CD4-positive, alpha-beta T cell (primary cell): ENCODE results near the gene PCDHGA1. TPM values are rescaled to one million over a fixed set of nuclear protein-coding genes. Genes with fewer than 3 reads are reported as not detected.

Experiments used
- ATAC-seq: fragments of 200-7000 bp; cut with Tn5 transposase; one replicate; pipeline ENCODE4 v1.10.0; 2022; ENCODE audit warnings: mild to moderate bottlenecking; ENCODE audit not compliant: poor library complexity
- CTCF ChIA-PET: fragments of 350-600 bp; sonication (Branson Sonifier 250); formaldehyde crosslinking; loops from one replicate; lab custom pipeline; 2021; ENCODE audit warnings: antibody characterized with exemption, inconsistent platforms; lab: Charles Lee
- POLR2A ChIA-PET: fragments of 350-600 bp; sonication (Branson Sonifier 250); formaldehyde crosslinking; loops from one replicate; lab custom pipeline; 2021; ENCODE audit warnings: antibody characterized with exemption, inconsistent platforms; lab: Charles Lee
- DNase-seq, 14 experiments: peaks; one replicate each; pipeline ENCODE4 v3.0.0-alpha.2; 2013 to 2020; ENCODE audit warnings: mixed read lengths in 2 of 14
- H3K27ac ChIP-seq, 2 donors: one replicate each; pipeline versions ENCODE4 v1.5.1 to v1.7.0; 2013; ENCODE audit warnings: low read length in 2 of 2, low read depth in 1 of 2, mild to moderate bottlenecking in 1 of 2
- H3K27me3 ChIP-seq, 2 experiments: 1 replicate in 1 of 2; 2 replicates in 1 of 2; pipeline versions ENCODE4 v1.6.1 to v1.7.0; 2013; ENCODE audit warnings: low read length in 2 of 2, control low read depth in 1 of 2, mild to moderate bottlenecking in 1 of 2, moderate library complexity in 1 of 2; ENCODE audit not compliant: insufficient read depth in 2 of 2, control insufficient read depth in 1 of 2
- H3K36me3 ChIP-seq: one replicate; pipeline ENCODE4 v1.6.1; 2013; ENCODE audit warnings: low read length, control low read depth; ENCODE audit not compliant: insufficient read depth
- H3K4me1 ChIP-seq: one replicate; pipeline ENCODE4 v1.6.1; 2013; ENCODE audit warnings: low read length, control low read depth; ENCODE audit not compliant: insufficient read depth
- H3K4me3 ChIP-seq: one replicate; pipeline ENCODE4 v1.5.1; 2013; ENCODE audit warnings: mild to moderate bottlenecking, low read length, moderate library complexity
- H3K9me3 ChIP-seq, 2 experiments: 1 replicate in 1 of 2; 2 replicates in 1 of 2; pipeline versions ENCODE4 v1.6.1 to v1.7.0; 2013; ENCODE audit warnings: low read length in 2 of 2, mild to moderate bottlenecking in 2 of 2, control low read depth in 1 of 2, moderate library complexity in 1 of 2; ENCODE audit not compliant: control insufficient read depth in 1 of 2, insufficient read depth in 1 of 2
- H3K27ac Mint-ChIP-seq: one replicate; pipeline ENCODE4 v1.8.0; 2020; ENCODE audit warnings: mixed read lengths
- H3K27me3 Mint-ChIP-seq: one replicate; pipeline ENCODE4 v1.8.0; 2021; ENCODE audit warnings: mixed read lengths
- H3K36me3 Mint-ChIP-seq: one replicate; pipeline ENCODE4 v1.8.0; 2021; ENCODE audit warnings: low read depth, mixed read lengths
- H3K4me1 Mint-ChIP-seq: one replicate; pipeline ENCODE4 v1.8.0; 2021; ENCODE audit warnings: low read depth, mixed read lengths
- H3K4me3 Mint-ChIP-seq: one replicate; pipeline ENCODE4 v1.8.0; 2020; ENCODE audit warnings: mild to moderate bottlenecking, mixed read lengths
- H3K9me3 Mint-ChIP-seq: one replicate; pipeline ENCODE4 v1.8.0; 2020; ENCODE audit warnings: mixed read lengths
- CTCF ChIP-seq: fragments of 200-600 bp; IDR thresholded peaks from one replicate; pipeline ENCODE4 v1.8.0; 2022; ENCODE audit warnings: antibody characterized with exemption, mild to moderate bottlenecking
- intact Hi-C, 2 experiments: fragments of 100-400 bp; cut with DNase I in 1 of 2; cut with micrococcal nuclease in 1 of 2; formaldehyde crosslinking; loops; one replicate each; pipeline versions ENCODE4 v1.15.1 to v1.9.0; 2023 to 2025; cut with DNase I, micrococcal nuclease
- total RNA-seq, 174 experiments: library from RNA in 2 of 174; stranded (reverse) in 2 of 174; gene quantifications; one replicate each; pipeline ENCODE4 v1.2.3 and lab custom pipeline; 2021 to 2026

Gene PCDHGA1
- total RNA-seq, 2 experiments from 2014 or later = not detected

DNA sequence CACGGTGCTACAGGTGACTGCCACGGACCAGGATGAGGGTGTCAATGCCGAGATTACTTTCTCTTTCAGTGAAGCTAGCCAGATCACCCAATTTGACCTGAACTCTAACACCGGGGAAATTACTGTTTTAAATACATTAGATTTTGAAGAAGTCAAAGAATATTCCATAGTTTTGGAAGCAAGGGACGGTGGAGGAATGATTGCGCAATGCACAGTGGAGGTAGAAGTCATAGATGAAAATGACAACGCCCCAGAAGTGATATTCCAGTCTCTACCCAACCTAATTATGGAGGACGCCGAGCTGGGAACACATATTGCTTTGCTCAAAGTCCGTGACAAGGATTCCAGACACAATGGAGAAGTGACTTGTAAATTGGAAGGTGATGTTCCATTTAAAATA, 58.3 kb downstream of the PCDHGA1 start:
- Mint-ChIP-seq H3K4me3 (no peak overlapping the region), H3K27ac (no peak overlapping the region), H3K36me3 (peaks cover 33% of the 10 kb centered on the region), H3K4me1 (no peaks in the 10 kb centered on the region), H3K9me3 (peaks cover 30% of the 10 kb centered on the region), H3K27me3 (peaks cover 89% of the 10 kb centered on the region)
- intact Hi-C loops = no loop called here
- DNase-seq = no peak
- H3K4me3 ChIP-seq = no peak overlapping the region
- H3K36me3 ChIP-seq = no peaks in the 10 kb centered on the region
- POLR2A ChIA-PET = no interaction called here
- peaks cover 57 to 88% of the 10 kb centered on the region in 2 experiments for H3K27me3 ChIP-seq
- H3K4me1 ChIP-seq = no peaks in the 10 kb centered on the region
- H3K27ac ChIP-seq = no peak overlapping the region
- CTCF ChIA-PET = interaction anchor here (1.5 kb wide), 1 partner anchor 230 kb away, joined by 3 read pairs; the partner anchor contains the start of gene DIAPH1
- no peak for TF ChIP-seq CTCF
- H3K9me3 ChIP-seq = peaks cover 48 to 70% of the 10 kb centered on the region in 2 experiments
- no peak for ATAC-seq

DNA sequence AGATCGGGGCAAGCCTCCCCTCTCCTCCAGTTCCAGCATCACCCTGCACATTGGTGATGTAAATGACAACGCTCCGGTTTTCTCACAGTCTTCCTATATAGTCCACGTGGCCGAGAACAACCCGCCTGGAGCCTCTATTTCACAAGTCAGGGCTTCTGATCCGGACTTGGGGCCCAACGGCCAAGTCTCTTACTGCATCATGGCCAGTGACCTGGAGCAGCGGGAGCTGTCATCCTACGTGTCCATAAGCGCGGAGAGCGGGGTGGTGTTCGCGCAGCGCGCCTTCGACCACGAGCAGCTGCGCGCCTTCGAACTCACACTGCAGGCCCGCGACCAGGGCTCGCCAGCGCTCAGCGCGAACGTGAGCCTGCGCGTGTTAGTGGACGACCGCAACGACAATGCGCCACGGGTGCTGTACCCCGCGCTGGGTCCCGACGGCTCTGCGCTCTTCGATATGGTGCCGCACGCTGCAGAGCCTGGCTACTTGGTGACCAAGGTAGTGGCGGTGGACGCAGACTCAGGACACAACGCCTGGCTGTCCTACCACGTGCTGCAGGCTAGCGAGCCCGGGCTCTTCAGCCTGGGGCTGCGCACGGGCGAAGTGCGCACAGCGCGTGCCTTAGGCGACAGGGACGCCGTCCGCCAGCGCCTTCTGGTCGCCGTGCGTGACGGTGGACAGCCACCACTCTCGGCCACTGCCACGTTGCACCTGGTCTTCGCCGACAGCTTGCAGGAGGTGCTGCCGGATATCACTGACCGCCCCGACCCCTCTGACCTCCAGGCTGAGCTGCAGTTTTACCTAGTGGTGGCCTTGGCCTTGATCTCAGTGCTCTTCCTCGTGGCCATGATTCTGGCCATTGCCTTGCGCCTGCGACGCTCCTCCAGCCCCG, 59.1 kb downstream of the PCDHGA1 start:
- CTCF ChIA-PET = no interaction called here
- no peak for TF ChIP-seq CTCF
- Mint-ChIP-seq H3K4me3 (no peak overlapping the region), H3K27ac (no peak overlapping the region), H3K36me3 (peaks cover 33% of the 10 kb centered on the region), H3K9me3 (peaks cover 31% of the 10 kb centered on the region), H3K27me3 (peaks cover 89% of the 10 kb centered on the region), H3K4me1 (no peaks in the 10 kb centered on the region)
- POLR2A ChIA-PET = no interaction called here
- Histone ChIP-seq H3K36me3 (no peaks in the 10 kb centered on the region), H3K4me3 (no peak overlapping the region), H3K27ac (no peak overlapping the region), H3K27me3 (peaks cover 58 to 87% of the 10 kb centered on the region in 2 experiments), H3K4me1 (no peaks in the 10 kb centered on the region), H3K9me3 (peaks cover 50 to 70% of the 10 kb centered on the region in 2 experiments)
- ATAC-seq (no peak), DNase-seq (no peak)
- intact Hi-C loops = no loop called here

DNA sequence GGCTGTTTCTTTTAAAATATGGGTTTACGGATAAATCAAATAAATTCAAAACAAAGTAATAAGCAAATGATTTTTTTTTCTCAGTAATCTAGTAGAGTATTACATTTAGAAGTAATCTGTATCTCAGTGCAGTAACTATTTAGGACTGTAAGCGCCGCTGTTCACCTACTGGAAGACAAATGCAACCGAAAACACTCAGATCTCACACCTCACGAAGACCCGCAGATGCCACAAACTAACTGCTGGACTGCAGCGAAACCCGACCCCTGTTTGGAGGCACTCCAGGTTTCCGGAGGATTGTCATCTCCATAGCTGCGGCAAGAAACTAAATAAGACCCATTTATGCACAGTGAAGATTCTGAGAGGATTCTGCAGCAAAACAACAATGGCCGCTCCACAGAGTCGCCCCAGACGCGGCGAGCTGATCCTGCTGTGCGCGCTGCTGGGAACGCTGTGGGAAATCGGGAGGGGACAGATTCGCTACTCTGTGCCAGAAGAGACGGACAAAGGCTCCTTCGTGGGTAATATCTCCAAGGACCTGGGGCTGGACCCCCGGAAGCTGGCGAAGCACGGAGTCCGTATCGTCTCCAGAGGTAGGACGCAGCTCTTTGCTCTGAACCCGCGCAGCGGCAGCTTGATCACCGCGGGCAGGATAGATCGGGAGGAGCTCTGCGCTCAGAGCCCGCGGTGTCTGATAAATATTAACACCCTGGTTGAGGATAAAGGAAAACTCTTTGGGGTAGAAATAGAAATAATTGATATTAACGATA, 62.3 kb downstream of the PCDHGA1 start, which contains the start of gene PCDHGA8:
TSS of gene PCDHGA8 (plus strand) at position 205 of the 770 bp plus-strand sequence. CDS start at position 386, 181 bp downstream.
- H3K36me3 ChIP-seq = no peaks in the 10 kb centered on the region
- ChIA-PET POLR2A (no interaction called here), CTCF (interaction anchor here (0.9 to 1.0 kb wide), 2 partner anchors 23 to 171 kb away, joined by 3 to 4 read pairs; partner anchors contain the start of gene PCDHGB3)
- no peak within 1 kb of the TSS for H3K4me3 ChIP-seq
- H3K27ac ChIP-seq = no peak within 1 kb of the TSS
- Mint-ChIP-seq H3K36me3 (peaks cover 20% of the 10 kb centered on the region), H3K4me3 (no peak within 1 kb of the TSS), H3K9me3 (peaks cover 19% of the 10 kb centered on the region), H3K4me1 (no peaks in the 10 kb centered on the region), H3K27me3 (peaks cover 85% of the 10 kb centered on the region), H3K27ac (no peak within 1 kb of the TSS)
- no peak for ATAC-seq
- peaks cover 49 to 53% of the 10 kb centered on the region in 2 experiments for H3K9me3 ChIP-seq
- intact Hi-C loops = no loop called here
- no peaks in the 10 kb centered on the region for H3K4me1 ChIP-seq
- H3K27me3 ChIP-seq = peaks cover 53 to 89% of the 10 kb centered on the region in 2 experiments
- DNase-seq = no peak
- TF ChIP-seq CTCF = no peak
